H1 (cell line): ENCODE results near the gene PARD3. TPM values are rescaled to one million over a fixed set of nuclear protein-coding genes. Genes with fewer than 3 reads are reported as not detected.

Source experiments
- ASH2L ChIP-seq: fragments of 200-600, 300-600 bp; sonication (generic); IDR thresholded peaks from one replicate; pipeline ENCODE4 v1.7.1; 2017; ENCODE audit warnings: low read length
- BCL11A ChIP-seq, 2 experiments: IDR thresholded peaks; one replicate each; pipeline ENCODE4 v1.6.1; 2011; ENCODE audit warnings: low read depth in 2 of 2, low read length in 2 of 2, mild to moderate bottlenecking in 2 of 2
- BRCA1 ChIP-seq: IDR thresholded peaks from 2 replicates; pipeline ENCODE4 v1.6.1; 2012; ENCODE audit warnings: low read depth, low read length, improper control_type of control experiment
- CHD1 ChIP-seq: IDR thresholded peaks from 2 replicates; pipeline ENCODE4 v1.6.1; 2012; ENCODE audit warnings: low read depth, low read length, improper control_type of control experiment
- CREB1 ChIP-seq: IDR thresholded peaks from 2 replicates; pipeline ENCODE4 v1.6.1; 2012; ENCODE audit warnings: inconsistent platforms
- HDAC2 ChIP-seq, 2 experiments: fragments of 300-600 bp in 1 of 2; sonication (generic) in 1 of 2; IDR thresholded peaks; 2 replicates each; pipeline ENCODE4 v1.6.1; 2011 to 2012; ENCODE audit warnings: low read depth in 2 of 2, low read length in 2 of 2, mild to moderate bottlenecking in 2 of 2, moderate library complexity in 2 of 2, borderline replicate concordance in 1 of 2, inconsistent platforms in 1 of 2
- JUN ChIP-seq: IDR thresholded peaks from 2 replicates; pipeline ENCODE4 v1.6.1; 2011; ENCODE audit warnings: low read depth, mild to moderate bottlenecking, improper control_type of control experiment, low read length
- JUND ChIP-seq: IDR thresholded peaks from 2 replicates; pipeline ENCODE4 v1.6.1; 2011; ENCODE audit warnings: mild to moderate bottlenecking, improper control_type of control experiment, low read length
- KDM5A ChIP-seq: fragments of 200-600 bp; IDR thresholded peaks from 2 replicates; pipeline ENCODE4 v1.7.1; 2012; ENCODE audit warnings: mild to moderate bottlenecking, low read length, inconsistent platforms, mixed read lengths
- MAX ChIP-seq: IDR thresholded peaks from 2 replicates; pipeline ENCODE4 v1.6.1; 2012; ENCODE audit warnings: inconsistent platforms
- POU5F1 ChIP-seq: IDR thresholded peaks from 2 replicates; pipeline ENCODE4 v1.6.1; 2011; ENCODE audit warnings: low read depth, mild to moderate bottlenecking, low read length, moderate library complexity
- RAD21 ChIP-seq, 2 experiments: IDR thresholded peaks in 1 of 2; conservative IDR thresholded peaks in 1 of 2; 2 replicates each; pipeline ENCODE4 v1.6.1; 2011; ENCODE audit warnings: low read depth in 2 of 2, low read length in 2 of 2, improper control_type of control experiment in 1 of 2, inconsistent platforms in 1 of 2, mild to moderate bottlenecking in 1 of 2, moderate library complexity in 1 of 2
- RFX5 ChIP-seq: IDR thresholded peaks from 2 replicates; pipeline ENCODE4 v1.6.1; 2011; ENCODE audit warnings: low read depth, low read length, improper control_type of control experiment, borderline replicate concordance
- SAP30 ChIP-seq: fragments of 300-600 bp; sonication (generic); IDR thresholded peaks from 2 replicates; pipeline ENCODE4 v1.7.1; 2012; ENCODE audit warnings: low read length, moderate library complexity, mild to moderate bottlenecking, inconsistent platforms; ENCODE audit not compliant: insufficient read depth, insufficient replicate concordance
- SUZ12 ChIP-seq: fragments of 200-600 bp; sonication (generic); IDR thresholded peaks from 2 replicates; pipeline ENCODE4 v1.6.1; 2012; ENCODE audit warnings: mild to moderate bottlenecking, inconsistent platforms, low read length, moderate library complexity, mixed read lengths
- TCF12 ChIP-seq: IDR thresholded peaks from 2 replicates; pipeline ENCODE4 v1.6.1; 2011; ENCODE audit warnings: low read depth, mild to moderate bottlenecking, low read length
- polyA plus RNA-seq, 7 experiments: library from polyadenylated mRNA; depleted of rRNA in 3 of 7; stranded (reverse) in 5 of 7; unstranded in 2 of 7; fragments of >200 nt in 5 of 7; fragments of 200-250 nt in 2 of 7; gene quantifications; 1 replicate in 5 of 7; 2 replicates in 1 of 7; 4 replicates in 1 of 7; pipeline versions ENCODE4 v1.2.1 to v1.2.3, GENCODE V29; 2011 to 2013; ENCODE audit warnings: missing spikeins in 2 of 7, mixed read lengths in 2 of 7
- total RNA-seq: library from RNA; stranded (reverse); fragmentation: NEBNext Ultra II Directional; extraction: Animal tissue kit (Norgen Biotek cat#: 25700); gene quantifications from 2 replicates; pipeline ENCODE4 v1.2.1, GENCODE V29; 2021

PARD3 gene
- total and polyA plus RNA-seq, 2 of the 8 experiments (the other 6 are each of a cell fraction or from before 2014, with no cell fraction given): 19.7 to 49.1 TPM

GRCh38 chr10:34081948-34082347 is 733.1 kb downstream of the PARD3 start (continued):
- no peak for TF ChIP-seq POU5F1
- TF ChIP-seq TCF12: no peak
- TF ChIP-seq KDM5A: no peak
- TF ChIP-seq ASH2L: no peak
- no peak for TF ChIP-seq RFX5
- TF ChIP-seq BRCA1: no peak
- TF ChIP-seq JUN: no peak
- peak; percentile 65 to 73 for TF ChIP-seq RAD21 (IDR thresholded peaks at IDR 0.05 in 1 of 2, conservative IDR thresholded peaks at IDR 0.05 in 1 of 2; ENCODE audit: low read depth in 2 of 2, low read length in 2 of 2)
- 0 out of 2 replicates have a peak, but pooled peaks have one; percentile 13 for TF ChIP-seq MAX
- no peak for TF ChIP-seq SAP30
- TF ChIP-seq BCL11A (IDR thresholded peaks at IDR 0.05; ENCODE audit: low read depth in 2 of 2, low read length in 2 of 2): no peak
- no peak for TF ChIP-seq CHD1
- no peak for TF ChIP-seq SUZ12
- no peak for TF ChIP-seq JUND
- TF ChIP-seq CREB1: no peak
- no peak for TF ChIP-seq HDAC2 (IDR thresholded peaks at IDR 0.05; ENCODE audit: borderline replicate concordance in 1 of 2, low read depth in 2 of 2, low read length in 2 of 2)
- TF ChIP-seq, all 59 proteins: peak for 3
